Pancreas (tissue), 10 donors: ENCODE results near the gene ITGB2. TPM values are rescaled to one million over a fixed set of nuclear protein-coding genes. Genes with fewer than 3 reads are reported as not detected.

Source experiments
- ATAC-seq, 4 donors: fragments of 200-7000 bp; cut with Tn5 transposase; one replicate each; pipeline versions ENCODE4 v1.8.0 to v1.9.1; 2020; ENCODE audit warnings: mild to moderate bottlenecking in 4 of 4, moderate library complexity in 4 of 4
- DNase-seq, 6 donors: peaks; one replicate each; pipeline ENCODE4 v3.0.0-alpha.2; 2020
- FAIRE-seq: peaks from 2 replicates; lab custom pipeline; 2012; peaks lifted over from hg19 to GRCh38; lab: Jason Lieb, UNC
- H3K27ac ChIP-seq, 4 donors: fragments of 200-600 bp; sonication (generic); 1 replicate in 3 of 4; 2 replicates in 1 of 4; pipeline versions ENCODE4 v1.5.0 to v1.8.0; 2020
- H3K27me3 ChIP-seq, 4 donors: fragments of 200-600 bp; one replicate each; pipeline ENCODE4 v1.8.0; 2021
- H3K36me3 ChIP-seq, 3 donors: fragments of 200-600 bp; sonication (generic) in 1 of 3; one replicate each; pipeline versions ENCODE4 v1.5.0 to v1.8.0; 2020 to 2021
- H3K4me1 ChIP-seq, 3 donors: fragments of 200-600 bp; one replicate each; pipeline ENCODE4 v1.8.0; 2021
- H3K4me3 ChIP-seq, 4 donors: fragments of 200-600 bp; sonication (generic) in 2 of 4; one replicate each; pipeline versions ENCODE4 v1.5.0 to v1.8.0; 2020 to 2021
- H3K9me3 ChIP-seq, 4 donors: fragments of 200-600 bp; one replicate each; pipeline ENCODE4 v1.8.0; 2021
- CTCF ChIP-seq, 4 donors: fragments of 200-600 bp; sonication (generic) in 3 of 4; IDR thresholded peaks; one replicate each; pipeline versions ENCODE4 v1.5.0 to v1.8.0; 2021; ENCODE audit warnings: antibody characterized with exemption in 4 of 4
- WGBS, 2 donors: extraction: QIAGEN DNeasy Blood & Tissue Kit; methylation state at CpG; one replicate each; pipeline ENCODE4 v1.1.7; 2013; 5-methylcytosine and 5-hydroxymethylcytosine counted together
- intact Hi-C, 3 donors: fragments of 100-400 bp; cut with DNase I; formaldehyde crosslinking; loops; one replicate each; pipeline versions ENCODE4 v1.11.1 to v1.14.2; 2022
- polyA plus RNA-seq, 2 donors: library from polyadenylated mRNA; stranded (reverse); fragments of 200-250 nt; gene quantifications; one replicate each; pipeline ENCODE4 v1.2.3, GENCODE V29; 2013
- total RNA-seq, 6 donors: library from RNA; stranded (reverse); fragmentation: NEBNext Ultra II Directional in 4 of 6; extraction: Animal tissue kit (Norgen Biotek cat#: 25700) in 4 of 6; gene quantifications; one replicate each; pipeline versions ENCODE4 v1.2.1 to v1.2.4, GENCODE V29; 2021 to 2023
- donor health status: healthy with polysubstance abuse.
- donor health status: DM: no; HTN: no; CAD: no; lungs with moderate emphysema.
- donor health status: DM: no; HTN: no; CAD: no.
- donor health status: control.
- donor health status: control.
- donor health status: Bipolar disorder and iron deficiency.
- donor health status: DM: yes; HTN: yes; CAD: no.
- donor health status: DM: no; HTN: no; CAD: no.
- donor health status: DM: no; HTN: no; CAD: no.
- donor health status: DM: yes; HTN: yes; CAD: no.

Gene ITGB2
- 10 to 100 TPM in 3 of 6 donors, 1 to 10 TPM in 3; 1.1 to 88.0 (median 14.8) TPM for total RNA-seq
- 10 to 100 TPM in 1 of 2 donors, 1 to 10 TPM in 1; 5.1 to 15.1 TPM for polyA plus RNA-seq

DNA sequence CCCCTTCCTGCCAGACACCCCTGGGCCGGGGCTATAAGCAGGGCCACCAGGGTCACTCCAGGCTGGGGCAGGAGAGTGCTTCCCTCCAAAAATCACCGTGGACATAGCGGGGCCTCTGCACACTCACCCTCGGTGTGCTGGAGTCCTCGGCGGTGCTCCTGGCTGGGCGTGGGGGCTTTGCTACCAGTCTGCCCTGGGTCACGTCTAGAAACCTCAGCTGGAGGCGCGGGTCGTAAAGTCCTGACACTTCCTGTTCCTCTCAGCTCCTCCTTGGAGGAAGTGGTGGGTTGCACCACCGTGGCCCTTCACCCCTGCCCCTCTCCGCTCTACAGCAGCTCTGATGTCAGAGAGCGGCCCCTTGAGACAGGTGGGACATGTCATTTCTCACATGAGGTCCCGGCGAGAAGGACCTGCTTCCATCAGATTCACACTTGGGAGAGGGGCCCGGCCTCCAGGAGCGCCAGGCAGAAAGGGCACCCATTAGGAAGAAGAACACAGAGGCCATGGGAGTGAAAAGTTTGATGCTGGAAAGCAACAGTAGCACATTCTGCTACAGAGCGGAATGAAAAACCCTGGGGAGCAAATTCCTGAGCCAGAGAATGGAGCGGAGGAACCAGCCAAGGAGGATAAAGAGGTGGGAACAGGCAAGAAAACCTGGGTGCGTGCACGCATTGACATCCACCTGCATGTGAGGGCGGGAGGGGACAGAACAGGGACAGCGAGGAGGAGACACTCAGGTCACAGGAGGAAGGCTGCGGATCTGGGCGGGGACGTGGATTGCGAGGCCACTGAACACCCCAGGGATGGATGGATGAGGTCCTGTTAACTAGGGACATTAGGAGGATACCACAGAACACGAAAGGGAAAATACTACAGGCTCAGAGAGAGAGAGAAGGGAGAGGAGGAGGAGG lies at the start of gene ITGB2:
Gene ITGB2 (minus strand): TSS at position 206 of the 911 bp plus-strand sequence. CDS start 10,117 bp downstream, outside the sequence.
- Histone ChIP-seq H3K27ac (peak within 1 kb of the TSS in 1 of 4 donors; percentile 5), H3K4me3 (peak within 1 kb of the TSS in 2 of 4 donors; percentile 10 to 31), H3K4me1 (no peaks in the 10 kb centered on the region), H3K36me3 (no peaks in the 10 kb centered on the region), H3K27me3 (peaks cover 0 to 8% (median 0%) of the 10 kb centered on the region in 4 donors), H3K9me3 (no peaks in the 10 kb centered on the region)
- no peak for FAIRE-seq
- DNase-seq, result peak in 1 of 6 donors; percentile 51
- TF ChIP-seq CTCF (IDR thresholded peaks at IDR 0.05), result no peak
- intact Hi-C loops, result no loop called here
- WGBS, 2 donors, result 46 to 52% methylated on average over 29 of the region's 29 CpGs
- peak in 3 of 4 donors; percentile 31 to 60 (median 46) for ATAC-seq

DNA sequence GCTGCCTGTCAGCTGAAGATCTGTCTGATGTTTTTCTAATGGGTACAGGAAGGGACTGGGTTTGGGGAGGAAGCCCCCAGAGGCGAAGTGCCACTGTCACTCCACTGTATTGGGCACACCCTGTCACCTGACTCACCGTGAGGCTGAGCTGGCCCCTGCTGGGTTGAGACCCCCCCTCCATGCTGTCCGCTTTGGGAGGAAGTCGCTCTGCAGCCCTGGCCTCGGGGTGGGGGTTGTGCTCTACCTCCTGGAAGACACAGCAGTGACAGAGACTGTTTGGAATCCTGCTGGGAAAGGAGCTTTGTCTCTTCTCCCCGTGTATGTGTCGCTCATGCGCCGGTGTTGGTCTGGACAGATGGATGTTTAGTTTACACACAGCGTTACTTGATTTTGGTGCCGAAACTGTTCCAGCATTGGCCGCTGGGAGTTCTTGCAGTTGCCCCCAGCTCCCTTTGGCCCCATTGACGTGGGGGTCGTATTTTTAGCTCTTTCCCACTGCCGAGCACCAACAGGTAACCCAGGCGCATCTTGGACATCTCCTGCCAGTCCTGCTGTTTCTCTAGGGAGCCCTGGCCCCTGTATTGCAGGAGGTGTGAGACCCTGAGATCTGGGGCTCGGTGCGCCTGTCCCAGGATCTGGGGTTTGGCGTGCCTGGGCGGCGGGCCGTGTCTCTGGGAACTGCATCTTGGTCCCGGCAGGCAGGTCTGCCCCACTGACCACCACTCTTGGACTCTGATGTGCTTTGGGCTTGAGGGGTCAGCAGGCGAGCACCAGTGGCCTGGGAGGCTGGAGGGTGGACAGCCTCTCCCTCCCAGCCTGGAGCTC lies 49.4 kb upstream of the ITGB2 start:
- no peak for TF ChIP-seq CTCF (IDR thresholded peaks at IDR 0.05)
- Histone ChIP-seq H3K4me3 (no peak overlapping the region), H3K4me1 (no peaks in the 10 kb centered on the region), H3K27me3 (no peaks in the 10 kb centered on the region), H3K9me3 (no peaks in the 10 kb centered on the region), H3K27ac (no peak overlapping the region), H3K36me3 (no peaks in the 10 kb centered on the region)
- WGBS, 2 donors, result 87 to 88% methylated on average over 24 of the region's 24 CpGs
- no peak for FAIRE-seq
- ATAC-seq, result peak in 2 of 4 donors; percentile 10 to 11
- DNase-seq, result peak in 1 of 6 donors; percentile 50
- intact Hi-C loops, result loop anchor here in 1 of 3 donors (10.0 kb wide), 1 partner anchor 65 kb away; no protein-coding TSS in a partner anchor

- WGBS, 2 donors, result 88% methylated on average over 20 of the region's 20 CpGs
- no peaks in the 10 kb centered on the region for H3K9me3 ChIP-seq
- no peak for TF ChIP-seq CTCF (IDR thresholded peaks at IDR 0.05)
- H3K36me3 ChIP-seq, result no peaks in the 10 kb centered on the region
- no peaks in the 10 kb centered on the region for H3K4me1 ChIP-seq
- ATAC-seq, result no peak
- intact Hi-C loops, result no loop called here
- FAIRE-seq, result no peak
- peak in 1 of 6 donors; percentile 45 for DNase-seq
- no peaks in the 10 kb centered on the region for H3K27me3 ChIP-seq
- no peak overlapping the region for H3K27ac ChIP-seq
- no peak overlapping the region for H3K4me3 ChIP-seq
These were observed 48.5 kb upstream of the ITGB2 start for GRCh38 chr21:44969066-44969670.

- Histone ChIP-seq H3K27me3 (no peaks in the 10 kb centered on the region), H3K36me3 (peaks cover 0 to under 1% (median 0%) of the 10 kb centered on the region in 3 donors), H3K9me3 (no peaks in the 10 kb centered on the region), H3K4me3 (no peak overlapping the region), H3K27ac (no peak overlapping the region), H3K4me1 (no peaks in the 10 kb centered on the region)
- ATAC-seq (peak in 1 of 4 donors; percentile 8), FAIRE-seq (no peak), DNase-seq (peak in 1 of 6 donors; percentile 72)
- TF ChIP-seq CTCF (IDR thresholded peaks at IDR 0.05), result no peak
- intact Hi-C loops, result no loop called here
- 91% methylated on average over 38 of the region's 38 CpGs for WGBS, 2 donors
These were observed 46.7 kb upstream of the ITGB2 start for GRCh38 chr21:44967082-44968047.
